ENCODE results near the gene LRIT2. TPM values are rescaled to one million over a fixed set of nuclear protein-coding genes. Genes with fewer than 3 reads are reported as not detected.

LRIT2 gene
- total and polyA plus RNA-seq, 9 of the 15 experiments (the other 6 are each of a cell fraction or from before 2014, with no cell fraction given) = not detected

DNA sequence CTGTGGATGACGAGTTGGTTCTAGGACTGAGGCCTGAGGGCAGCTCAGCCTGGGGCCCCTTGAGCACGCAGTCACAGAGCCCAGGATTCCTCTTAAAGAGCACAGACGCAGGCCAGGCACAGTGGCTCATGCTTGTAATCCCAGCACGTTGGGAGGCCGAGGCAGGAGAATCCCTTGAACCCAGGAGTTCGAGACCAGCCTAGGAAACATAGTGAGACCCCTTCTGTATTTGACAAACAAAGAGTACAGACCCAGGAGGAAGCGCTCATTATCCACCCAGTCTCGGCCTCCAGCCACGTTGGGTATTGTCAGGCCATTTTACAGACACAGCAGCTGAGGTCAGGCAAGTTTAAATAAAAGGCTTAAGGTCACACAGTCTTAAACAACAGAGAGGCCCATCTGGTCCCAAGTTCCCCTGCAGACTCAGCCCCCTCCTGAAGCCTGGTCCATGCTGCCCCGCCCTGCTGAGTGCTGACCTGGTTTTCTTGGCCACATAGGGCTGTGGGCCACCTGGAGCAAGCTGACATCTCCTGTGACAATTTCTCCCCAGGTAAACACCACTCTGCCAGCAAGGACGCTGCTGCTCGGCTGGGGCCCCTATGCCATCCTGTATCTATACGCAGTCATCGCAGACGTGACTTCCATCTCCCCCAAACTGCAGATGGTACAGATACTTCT is 32.1 kb upstream of the LRIT2 start (continued):
- TF ChIP-seq CREB3L1 (IDR thresholded peaks at IDR 0.05; ENCODE audit: borderline replicate concordance, low read depth) = peak; percentile 2; the same call in 1 of the 2 replicates
- no peak for TF ChIP-seq ZNF639 (CRISPR knock-in tag; conservative IDR thresholded peaks at IDR 0.05 in 1 of 2, IDR thresholded peaks at IDR 0.05 in 1 of 2)
- TF ChIP-seq TAF7 (tag; IDR thresholded peaks at IDR 0.05) = no peak

Measured in K562 (cell line).